ENCODE data around the gene MYL11.

MYL11 gene

DNA sequence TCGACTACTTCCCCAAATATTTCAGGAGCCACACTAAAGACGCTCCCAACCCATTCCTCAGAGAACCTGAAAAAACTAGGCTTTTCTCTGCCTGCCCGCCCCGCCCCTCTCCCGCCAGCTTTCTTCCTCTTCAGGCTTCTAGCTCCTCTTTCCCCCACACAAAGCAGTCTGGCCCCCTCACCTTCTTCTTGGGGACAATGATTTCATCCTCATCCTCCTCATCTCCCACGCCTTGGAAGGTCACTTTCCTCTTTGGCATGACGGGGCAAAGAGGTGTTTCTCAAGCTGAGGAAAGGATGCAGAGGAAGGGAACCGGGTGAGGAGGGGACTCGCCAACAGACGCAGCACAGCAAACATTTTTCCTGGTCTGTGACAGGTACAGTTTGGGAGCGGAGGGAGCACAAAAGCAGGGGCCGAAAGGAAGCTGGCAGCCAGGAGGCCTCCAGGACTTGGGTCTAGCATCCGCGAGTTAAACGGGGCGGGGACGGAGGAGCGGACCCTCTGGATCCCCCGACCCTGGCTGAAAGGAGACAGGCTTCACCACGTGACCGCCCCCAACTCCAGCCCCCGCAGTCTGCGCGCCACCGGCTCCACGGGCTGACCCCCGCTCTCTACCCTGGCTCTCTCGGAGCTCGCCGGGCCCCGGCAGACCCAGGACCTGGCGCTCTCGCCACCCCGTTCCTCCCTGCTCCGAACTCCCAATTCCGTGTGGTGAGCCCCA is 20.0 kb upstream of the MYL11 start:
- Histone ChIP-seq H3K9ac (ENCODE audit: low read depth in 1 of 2, low read length in 2 of 2) (peak overlapping the region; percentile 81 to 91), H3K27me3 (ENCODE audit: control insufficient read depth in 2 of 2, insufficient read depth in 2 of 2, low read length in 2 of 2) (no peaks in the 10 kb centered on the region), H3K4me3 (ENCODE audit: low read length in 2 of 2) (peak overlapping the region; percentile 78 to 96), H3K4me1 (ENCODE audit: control insufficient read depth in 2 of 2, insufficient read depth in 2 of 2, low read length in 2 of 2) (peaks cover 25 to 34% of the 10 kb centered on the region in 2 donors), H3K27ac (ENCODE audit: low read depth in 2 of 2, low read length in 2 of 2) (peak overlapping the region; percentile 79 to 98), H3K9me3 (ENCODE audit: control insufficient read depth in 2 of 2, low read length in 2 of 2) (no peaks in the 10 kb centered on the region), H3K36me3 (ENCODE audit: control insufficient read depth in 2 of 2, insufficient read depth in 2 of 2, low read length in 2 of 2) (peaks cover 45 to 53% of the 10 kb centered on the region in 2 donors)

DNA sequence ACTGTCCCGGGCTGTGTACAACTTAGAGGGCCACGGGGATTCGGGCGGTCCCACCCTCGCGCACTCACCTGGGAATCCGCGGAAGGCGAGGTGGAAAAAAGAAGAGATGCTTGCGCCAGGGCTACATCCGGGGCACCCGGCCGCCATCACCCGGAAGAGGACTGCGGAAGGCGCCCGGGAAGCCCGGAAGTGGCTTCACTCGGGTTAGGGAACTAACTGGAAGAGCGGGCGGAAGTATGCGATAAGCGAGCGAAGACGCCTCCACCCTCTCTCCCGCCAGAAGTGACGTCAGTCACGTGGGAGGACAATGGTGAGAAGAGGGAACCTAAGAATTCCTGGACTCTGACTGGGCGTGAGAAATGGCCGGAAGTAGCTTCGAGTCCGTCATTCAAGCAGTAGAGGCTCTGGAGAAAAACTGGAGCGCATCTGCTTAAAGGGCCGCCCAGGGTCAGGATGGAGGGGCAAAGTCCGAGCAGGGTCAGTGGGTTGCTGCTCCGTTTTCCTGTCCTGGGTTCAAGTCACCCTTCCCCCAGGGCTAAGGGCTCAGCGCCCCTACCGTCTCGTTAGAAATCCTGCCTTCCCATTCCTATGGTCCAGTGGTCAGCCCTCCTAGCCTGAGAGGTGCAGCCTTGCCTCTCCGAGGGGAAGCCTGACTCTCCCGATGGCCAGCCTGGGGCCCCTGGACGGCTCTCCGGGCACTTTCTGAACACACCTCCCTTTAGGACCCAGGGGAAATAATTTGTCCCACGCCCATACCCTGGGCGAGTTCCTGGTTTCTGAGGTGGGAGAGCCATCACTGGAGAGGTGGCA is 19.3 kb upstream of the MYL11 start, which contains the start of gene CD2BP2:
TSS of gene CD2BP2 (minus strand) at position 165 of the 810 bp plus-strand sequence. CDS start 627 bp downstream, outside the sequence.
- no peaks in the 10 kb centered on the region for H3K27me3 ChIP-seq (ENCODE audit: control insufficient read depth in 2 of 2, insufficient read depth in 2 of 2, low read length in 2 of 2)
- peak within 1 kb of the TSS; percentile 91 to 98 for H3K27ac ChIP-seq (ENCODE audit: low read depth in 2 of 2, low read length in 2 of 2)
- H3K4me1 ChIP-seq (ENCODE audit: control insufficient read depth in 2 of 2, insufficient read depth in 2 of 2, low read length in 2 of 2): peaks cover 25 to 34% of the 10 kb centered on the region in 2 donors
- H3K4me3 ChIP-seq (ENCODE audit: low read length in 2 of 2): peak within 1 kb of the TSS; percentile 78 to 96
- H3K36me3 ChIP-seq (ENCODE audit: control insufficient read depth in 2 of 2, insufficient read depth in 2 of 2, low read length in 2 of 2): peaks cover 49 to 59% of the 10 kb centered on the region in 2 donors
- peak within 1 kb of the TSS; percentile 81 to 92 for H3K9ac ChIP-seq (ENCODE audit: low read depth in 1 of 2, low read length in 2 of 2)
- no peaks in the 10 kb centered on the region for H3K9me3 ChIP-seq (ENCODE audit: control insufficient read depth in 2 of 2, low read length in 2 of 2)

DNA sequence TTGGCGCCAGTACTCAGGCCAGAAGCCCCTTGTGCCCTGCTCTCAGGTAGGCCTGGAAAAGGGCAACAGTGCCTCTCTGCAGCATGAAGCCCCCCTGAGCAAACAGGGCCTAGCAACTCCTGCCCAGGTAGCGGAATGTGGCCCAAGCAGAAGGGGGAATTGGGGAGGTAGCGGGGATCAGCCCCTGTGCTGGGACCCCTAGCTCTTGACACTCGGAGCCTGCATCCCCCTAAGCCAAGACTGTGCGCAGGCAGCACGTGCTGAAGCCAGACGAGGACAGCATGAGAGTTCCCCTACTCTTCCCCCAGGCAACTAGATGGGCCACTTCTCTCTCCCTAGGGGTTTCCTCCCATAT is 18.7 kb upstream of the MYL11 start:
- no peaks in the 10 kb centered on the region for H3K27me3 ChIP-seq (ENCODE audit: control insufficient read depth in 2 of 2, insufficient read depth in 2 of 2, low read length in 2 of 2)
- H3K4me1 ChIP-seq (ENCODE audit: control insufficient read depth in 2 of 2, insufficient read depth in 2 of 2, low read length in 2 of 2): peaks cover 25 to 34% of the 10 kb centered on the region in 2 donors
- no peaks in the 10 kb centered on the region for H3K9me3 ChIP-seq (ENCODE audit: control insufficient read depth in 2 of 2, low read length in 2 of 2)
- peak overlapping the region; percentile 81 to 92 for H3K9ac ChIP-seq (ENCODE audit: low read depth in 1 of 2, low read length in 2 of 2)
- H3K36me3 ChIP-seq (ENCODE audit: control insufficient read depth in 2 of 2, insufficient read depth in 2 of 2, low read length in 2 of 2): peaks cover 46 to 59% of the 10 kb centered on the region in 2 donors
- H3K27ac ChIP-seq (ENCODE audit: low read depth in 2 of 2, low read length in 2 of 2): peak overlapping the region; percentile 91 to 98
- peak overlapping the region; percentile 78 to 96 for H3K4me3 ChIP-seq (ENCODE audit: low read length in 2 of 2)

DNA sequence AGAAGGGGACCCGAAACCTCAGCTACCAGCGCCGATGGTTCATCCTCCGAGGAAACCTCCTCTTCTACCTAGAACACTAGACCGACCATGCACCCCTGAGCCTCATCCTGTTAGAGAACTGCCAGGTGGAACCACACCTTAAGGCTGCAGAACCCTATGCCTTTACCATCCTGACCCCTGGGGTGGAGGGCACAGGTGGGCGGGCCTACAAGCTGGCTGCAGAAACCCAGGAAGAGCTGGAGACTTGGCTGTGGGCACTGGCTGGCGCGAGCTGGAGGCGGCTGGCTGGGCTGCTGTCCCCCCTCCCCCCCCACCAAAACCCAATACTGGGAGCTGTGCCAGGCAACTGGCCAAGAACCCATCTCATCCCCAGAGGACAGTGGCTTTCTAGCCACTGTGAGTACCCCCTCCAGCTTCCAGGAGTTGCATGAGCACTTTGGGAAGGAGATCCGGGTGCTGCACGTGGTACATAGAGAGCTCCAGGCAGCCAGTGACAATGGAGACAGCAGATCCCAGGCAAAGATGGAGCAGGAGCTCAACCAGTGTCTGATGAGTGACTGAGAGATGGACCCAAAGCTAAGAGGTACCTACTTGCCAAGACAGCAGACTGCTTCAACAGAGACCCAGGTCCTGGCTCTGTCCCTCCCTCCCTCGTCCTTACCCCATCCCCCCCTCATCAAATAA is 18.1 kb upstream of the MYL11 start:
- H3K36me3 ChIP-seq (ENCODE audit: control insufficient read depth in 2 of 2, insufficient read depth in 2 of 2, low read length in 2 of 2): peaks cover 46 to 56% of the 10 kb centered on the region in 2 donors
- H3K9me3 ChIP-seq (ENCODE audit: control insufficient read depth in 2 of 2, low read length in 2 of 2): no peaks in the 10 kb centered on the region
- H3K4me3 ChIP-seq (ENCODE audit: low read length in 2 of 2): peak overlapping the region; percentile 78 to 96
- peaks cover 25 to 34% of the 10 kb centered on the region in 2 donors for H3K4me1 ChIP-seq (ENCODE audit: control insufficient read depth in 2 of 2, insufficient read depth in 2 of 2, low read length in 2 of 2)
- peak overlapping the region; percentile 81 to 92 for H3K9ac ChIP-seq (ENCODE audit: low read depth in 1 of 2, low read length in 2 of 2)
- H3K27ac ChIP-seq (ENCODE audit: low read depth in 2 of 2, low read length in 2 of 2): peak overlapping the region; percentile 91 to 98
- no peaks in the 10 kb centered on the region for H3K27me3 ChIP-seq (ENCODE audit: control insufficient read depth in 2 of 2, insufficient read depth in 2 of 2, low read length in 2 of 2)

DNA sequence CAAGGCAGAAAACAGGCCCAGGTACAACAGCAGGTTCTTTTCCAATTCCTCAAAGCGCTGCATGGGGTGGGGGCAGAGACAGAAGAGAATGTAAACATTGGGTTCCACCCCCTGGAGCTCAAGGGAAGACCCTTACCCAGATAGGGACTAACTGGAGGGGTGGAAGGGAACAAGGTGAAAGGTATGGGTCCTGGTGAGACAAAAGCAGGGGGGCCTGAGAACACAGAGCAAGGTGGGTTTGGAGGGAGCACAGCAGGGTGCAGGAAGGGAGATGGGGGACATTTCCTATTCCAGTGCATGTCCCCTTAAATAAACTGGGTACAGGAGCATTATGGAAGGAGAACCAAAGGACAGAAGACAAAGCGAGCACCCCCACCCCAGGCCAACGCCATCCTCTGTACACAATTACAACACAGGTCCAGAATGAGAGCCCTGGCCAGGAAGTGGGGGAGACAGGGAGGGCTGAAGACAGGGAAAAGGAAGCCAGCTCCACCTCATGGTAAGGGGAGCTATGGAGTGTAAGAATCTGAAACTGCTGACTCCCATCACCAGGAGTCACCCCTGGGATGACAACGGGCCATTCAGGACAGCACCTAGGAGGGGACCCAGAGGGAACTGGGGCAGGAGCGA is 17.4 kb upstream of the MYL11 start:
- Histone ChIP-seq H3K36me3 (ENCODE audit: control insufficient read depth in 2 of 2, insufficient read depth in 2 of 2, low read length in 2 of 2) (peaks cover 45 to 51% of the 10 kb centered on the region in 2 donors), H3K27me3 (ENCODE audit: control insufficient read depth in 2 of 2, insufficient read depth in 2 of 2, low read length in 2 of 2) (no peaks in the 10 kb centered on the region), H3K9ac (ENCODE audit: low read depth in 1 of 2, low read length in 2 of 2) (no peak overlapping the region), H3K4me1 (ENCODE audit: control insufficient read depth in 2 of 2, insufficient read depth in 2 of 2, low read length in 2 of 2) (peaks cover 24 to 34% of the 10 kb centered on the region in 2 donors), H3K4me3 (ENCODE audit: low read length in 2 of 2) (no peak overlapping the region), H3K9me3 (ENCODE audit: control insufficient read depth in 2 of 2, low read length in 2 of 2) (no peaks in the 10 kb centered on the region), H3K27ac (ENCODE audit: low read depth in 2 of 2, low read length in 2 of 2) (peak overlapping the region in 1 of 2 donors; percentile 98)

DNA sequence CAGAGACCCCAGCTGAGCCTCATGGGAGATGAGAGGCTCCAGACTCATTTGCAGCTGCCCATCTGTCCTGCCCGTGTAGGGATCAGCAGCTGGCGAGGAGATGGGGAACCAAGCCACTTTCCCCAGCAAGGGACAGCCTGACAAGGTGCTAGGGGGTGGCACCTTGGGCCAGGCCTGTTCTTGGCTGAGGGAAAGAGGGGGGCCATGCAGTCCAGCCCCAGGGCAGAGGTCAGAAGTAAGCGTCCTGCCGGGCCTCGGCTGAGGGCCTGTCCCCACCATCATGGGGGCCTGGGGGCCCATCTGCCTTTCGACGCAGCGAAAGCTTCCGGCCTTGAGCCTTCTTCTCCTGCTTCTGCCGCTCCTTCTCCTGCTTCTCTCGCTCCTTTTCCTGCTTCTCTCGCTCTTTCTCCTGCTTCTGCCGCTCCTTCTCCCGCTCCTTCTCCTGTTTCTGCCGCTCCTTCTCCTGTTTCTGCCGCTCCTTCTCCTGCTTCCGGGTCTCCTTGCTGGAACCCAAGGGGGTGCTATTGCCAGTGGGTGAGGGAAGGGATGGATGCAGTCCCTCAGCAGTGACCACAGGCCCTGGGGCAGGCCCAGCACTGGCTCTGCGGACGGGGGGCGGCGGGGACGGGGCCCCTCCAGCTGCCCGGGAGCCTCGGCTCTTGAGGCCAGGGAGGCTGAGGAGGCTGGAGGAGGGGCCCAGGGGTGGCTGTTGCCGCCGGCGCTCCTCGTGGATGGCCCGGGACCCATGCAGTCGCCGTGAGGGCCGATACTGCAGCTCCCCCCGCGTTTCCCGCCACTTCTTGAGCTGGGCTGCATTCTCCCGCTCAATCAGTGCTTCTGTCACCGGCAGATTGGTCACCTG is 16.7 kb upstream of the MYL11 start:
- H3K4me3 ChIP-seq (ENCODE audit: low read length in 2 of 2): no peak overlapping the region
- no peaks in the 10 kb centered on the region for H3K27me3 ChIP-seq (ENCODE audit: control insufficient read depth in 2 of 2, insufficient read depth in 2 of 2, low read length in 2 of 2)
- peaks cover 42 to 48% of the 10 kb centered on the region in 2 donors for H3K36me3 ChIP-seq (ENCODE audit: control insufficient read depth in 2 of 2, insufficient read depth in 2 of 2, low read length in 2 of 2)
- H3K9me3 ChIP-seq (ENCODE audit: control insufficient read depth in 2 of 2, low read length in 2 of 2): no peaks in the 10 kb centered on the region
- peaks cover 21 to 34% of the 10 kb centered on the region in 2 donors for H3K4me1 ChIP-seq (ENCODE audit: control insufficient read depth in 2 of 2, insufficient read depth in 2 of 2, low read length in 2 of 2)
- no peak overlapping the region for H3K9ac ChIP-seq (ENCODE audit: low read depth in 1 of 2, low read length in 2 of 2)
- no peak overlapping the region for H3K27ac ChIP-seq (ENCODE audit: low read depth in 2 of 2, low read length in 2 of 2)

DNA sequence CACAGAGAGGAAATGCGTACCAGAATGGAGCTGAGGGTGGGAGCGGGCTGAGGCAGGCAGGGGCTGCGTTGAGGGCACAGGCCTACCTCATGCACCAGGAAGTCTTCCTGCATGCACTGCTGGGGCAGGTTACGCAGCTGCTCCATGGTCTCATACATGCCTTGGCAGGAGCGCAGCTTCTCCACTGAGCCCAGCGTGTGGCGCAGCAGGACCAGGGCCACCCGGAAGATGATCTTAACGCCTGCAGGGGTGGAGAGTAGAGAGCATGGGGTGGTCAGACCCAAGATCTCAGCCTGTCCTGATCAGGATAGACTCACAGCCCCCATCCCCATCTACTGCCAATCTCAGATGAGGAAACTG is 16.0 kb upstream of the MYL11 start:
- Histone ChIP-seq H3K9ac (ENCODE audit: low read depth in 1 of 2, low read length in 2 of 2) (no peak overlapping the region), H3K27me3 (ENCODE audit: control insufficient read depth in 2 of 2, insufficient read depth in 2 of 2, low read length in 2 of 2) (no peaks in the 10 kb centered on the region), H3K36me3 (ENCODE audit: control insufficient read depth in 2 of 2, insufficient read depth in 2 of 2, low read length in 2 of 2) (peaks cover 38 to 43% of the 10 kb centered on the region in 2 donors), H3K4me1 (ENCODE audit: control insufficient read depth in 2 of 2, insufficient read depth in 2 of 2, low read length in 2 of 2) (peaks cover 21 to 34% of the 10 kb centered on the region in 2 donors), H3K9me3 (ENCODE audit: control insufficient read depth in 2 of 2, low read length in 2 of 2) (no peaks in the 10 kb centered on the region), H3K27ac (ENCODE audit: low read depth in 2 of 2, low read length in 2 of 2) (no peak overlapping the region), H3K4me3 (ENCODE audit: low read length in 2 of 2) (no peak overlapping the region)

DNA sequence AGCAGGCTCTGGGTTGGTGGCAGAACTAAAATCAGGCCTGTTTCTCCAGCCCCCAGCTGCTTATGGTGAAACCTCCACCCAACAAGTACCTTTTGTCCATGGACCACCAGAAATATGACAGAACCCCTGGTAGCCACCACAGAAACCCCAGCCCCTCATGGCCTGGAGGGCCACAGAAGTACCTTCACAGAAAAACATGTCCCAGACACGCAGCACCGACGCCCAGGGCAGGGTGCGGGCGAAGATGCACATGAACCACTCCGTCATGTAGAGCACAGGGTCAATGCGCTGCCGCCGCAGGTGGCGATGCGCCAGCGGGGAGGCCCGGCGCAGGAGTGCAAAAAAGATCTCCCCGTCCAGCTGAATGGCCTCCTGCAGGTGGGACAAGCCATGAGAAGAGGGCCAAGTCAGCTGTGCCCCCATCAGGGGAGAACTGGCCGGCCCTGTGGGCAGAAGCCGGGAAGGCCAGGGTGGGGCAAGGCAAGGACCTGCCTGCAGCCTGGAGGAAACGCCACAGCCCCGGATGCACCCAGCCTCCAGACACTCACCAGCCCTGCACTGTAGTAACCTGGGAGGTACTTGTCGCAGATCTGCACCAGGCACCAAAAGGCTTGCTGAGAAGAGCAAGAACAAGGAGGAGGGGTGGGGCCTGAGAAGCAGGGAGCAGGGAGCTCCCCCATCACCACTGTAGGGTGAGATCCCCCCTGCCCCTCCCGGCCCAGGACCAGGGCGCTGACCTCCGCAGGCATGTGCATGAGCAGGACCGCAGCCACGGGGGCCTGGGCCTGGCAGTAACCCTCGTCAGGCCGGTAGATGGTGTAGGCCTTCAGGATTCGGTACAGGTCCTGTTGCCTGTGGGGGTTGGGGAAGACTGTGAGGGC is 15.4 kb upstream of the MYL11 start:
- Histone ChIP-seq H3K4me1 (ENCODE audit: control insufficient read depth in 2 of 2, insufficient read depth in 2 of 2, low read length in 2 of 2) (peaks cover 16 to 28% of the 10 kb centered on the region in 2 donors), H3K9me3 (ENCODE audit: control insufficient read depth in 2 of 2, low read length in 2 of 2) (no peaks in the 10 kb centered on the region), H3K4me3 (ENCODE audit: low read length in 2 of 2) (no peak overlapping the region), H3K9ac (ENCODE audit: low read depth in 1 of 2, low read length in 2 of 2) (no peak overlapping the region), H3K27me3 (ENCODE audit: control insufficient read depth in 2 of 2, insufficient read depth in 2 of 2, low read length in 2 of 2) (no peaks in the 10 kb centered on the region), H3K27ac (ENCODE audit: low read depth in 2 of 2, low read length in 2 of 2) (no peak overlapping the region), H3K36me3 (ENCODE audit: control insufficient read depth in 2 of 2, insufficient read depth in 2 of 2, low read length in 2 of 2) (peaks cover 38 to 44% of the 10 kb centered on the region in 2 donors)
